ENCODE results near the gene CTSH.

Gene CTSH, protein sequence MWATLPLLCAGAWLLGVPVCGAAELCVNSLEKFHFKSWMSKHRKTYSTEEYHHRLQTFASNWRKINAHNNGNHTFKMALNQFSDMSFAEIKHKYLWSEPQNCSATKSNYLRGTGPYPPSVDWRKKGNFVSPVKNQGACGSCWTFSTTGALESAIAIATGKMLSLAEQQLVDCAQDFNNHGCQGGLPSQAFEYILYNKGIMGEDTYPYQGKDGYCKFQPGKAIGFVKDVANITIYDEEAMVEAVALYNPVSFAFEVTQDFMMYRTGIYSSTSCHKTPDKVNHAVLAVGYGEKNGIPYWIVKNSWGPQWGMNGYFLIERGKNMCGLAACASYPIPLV

DNA sequence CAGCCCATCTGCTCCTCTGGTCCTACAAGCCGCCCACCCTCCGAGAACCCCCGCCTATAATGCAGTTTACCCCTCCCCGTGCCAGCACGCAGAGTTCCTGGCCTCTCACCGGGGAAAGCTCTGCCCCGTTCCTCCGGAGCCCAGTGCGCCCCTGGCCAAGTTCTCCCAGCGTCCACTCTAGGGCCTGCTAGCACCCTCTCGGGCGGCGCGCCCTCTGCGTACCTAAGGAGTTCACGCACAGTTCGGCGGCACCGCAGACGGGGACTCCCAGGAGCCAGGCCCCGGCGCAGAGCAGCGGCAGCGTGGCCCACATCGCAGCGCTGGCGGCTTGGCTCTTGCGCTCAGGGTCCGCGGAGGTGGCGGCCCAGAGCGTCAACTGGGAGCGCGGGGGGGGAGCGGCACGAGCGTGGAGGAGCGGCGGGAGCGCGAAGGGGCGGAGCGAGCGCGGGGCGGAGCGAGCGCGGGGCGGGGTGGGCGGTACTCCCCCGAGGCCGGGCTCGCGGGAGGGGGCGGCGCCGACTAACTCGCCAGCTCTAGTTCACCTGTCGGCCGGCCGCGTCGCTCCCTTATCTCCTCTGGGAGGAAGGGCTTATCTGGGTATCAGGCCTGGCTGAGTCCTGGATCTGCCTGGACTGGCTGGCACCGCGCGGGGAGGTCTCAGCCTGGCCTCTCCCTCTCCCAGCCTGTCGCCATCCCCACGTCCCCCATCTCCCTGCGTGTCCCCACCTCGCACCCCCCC lies at the start of gene CTSH:
CTSH (minus strand) TSS at position 378 of the 739 bp plus-strand sequence; CDS start at position 313, 65 bp downstream.
- DNase-seq: peak; percentile 89

GRCh38 chr15:78993931-78994530 lies 49.2 kb upstream of the CTSH start:
- no peak for DNase-seq

GRCh38 chr15:78993257-78993930 lies 48.5 kb upstream of the CTSH start:
- no peak for DNase-seq

GRCh38 chr15:78992416-78993256 lies 47.8 kb upstream of the CTSH start:
- DNase-seq: no peak

GRCh38 chr15:78991879-78992278 lies 47.0 kb upstream of the CTSH start:
- DNase-seq: no peak

- DNase-seq: no peak
Measured at GRCh38 chr15:78991476-78991875, 46.6 kb upstream of the CTSH start.

- no peak for DNase-seq
Measured at GRCh38 chr15:78990278-78990677, 45.4 kb upstream of the CTSH start.

GRCh38 chr15:78989701-78990240 lies 44.9 kb upstream of the CTSH start:
- DNase-seq: no peak

DNA sequence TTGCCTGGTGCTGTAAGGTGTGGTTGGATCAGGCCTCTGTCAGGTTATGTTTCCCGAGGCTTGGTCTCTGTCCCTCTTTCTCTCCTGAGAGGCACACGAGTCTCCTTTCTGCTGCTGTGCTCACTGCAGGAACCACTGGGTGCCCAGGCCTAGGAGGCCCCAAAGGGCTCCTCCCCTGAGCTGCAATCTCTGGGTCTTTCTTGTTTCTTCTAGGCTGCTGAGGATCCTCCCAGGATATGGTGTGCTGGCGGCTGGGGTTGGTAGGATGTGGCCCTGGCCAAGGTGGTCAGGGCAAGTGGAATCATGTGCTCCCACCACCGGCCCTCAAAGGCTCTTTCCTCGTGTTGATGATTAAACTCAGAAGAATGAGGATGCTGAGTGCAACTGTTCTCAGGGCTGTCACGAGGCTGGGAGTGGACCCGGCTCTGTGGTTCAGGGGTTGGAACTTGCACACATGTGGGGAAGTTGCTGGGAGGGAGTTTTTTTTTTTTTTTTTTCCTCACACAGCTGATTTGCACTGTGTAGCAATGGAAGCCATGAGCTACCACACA lies 43.6 kb upstream of the CTSH start:
- peak; percentile 56 for DNase-seq

GRCh38 chr15:78987556-78988360 lies 42.9 kb upstream of the CTSH start:
- DNase-seq: no peak

DNA sequence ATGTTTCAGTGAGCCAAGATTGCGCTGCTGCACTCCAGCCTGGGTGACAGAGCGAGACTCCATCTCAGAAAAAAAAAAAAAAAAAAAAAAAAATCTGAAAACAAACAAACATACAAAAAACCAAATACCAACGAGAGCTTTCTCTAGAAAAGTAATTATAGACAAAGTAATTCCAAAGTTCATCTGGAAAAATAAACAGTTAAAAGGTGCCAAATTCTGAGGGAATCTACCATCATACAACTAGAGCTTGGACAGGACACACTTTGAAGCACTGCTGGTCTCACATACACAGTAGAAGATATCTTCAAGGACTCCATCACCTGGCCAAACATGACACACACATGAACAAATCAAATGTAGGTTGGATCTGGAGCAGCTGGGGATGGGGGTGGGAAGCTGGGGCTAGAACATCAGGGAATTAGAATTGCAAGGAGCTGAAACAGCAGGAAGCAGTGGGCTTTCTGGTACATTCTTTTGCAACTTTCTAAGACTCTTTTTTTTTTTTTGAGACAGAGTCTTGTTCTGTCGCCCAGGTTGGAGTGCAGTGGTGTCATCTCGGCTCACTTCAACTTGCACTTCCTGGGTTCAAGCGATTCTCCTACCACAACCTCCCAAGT lies 41.1 kb upstream of the CTSH start:
- DNase-seq: no peak

DNA sequence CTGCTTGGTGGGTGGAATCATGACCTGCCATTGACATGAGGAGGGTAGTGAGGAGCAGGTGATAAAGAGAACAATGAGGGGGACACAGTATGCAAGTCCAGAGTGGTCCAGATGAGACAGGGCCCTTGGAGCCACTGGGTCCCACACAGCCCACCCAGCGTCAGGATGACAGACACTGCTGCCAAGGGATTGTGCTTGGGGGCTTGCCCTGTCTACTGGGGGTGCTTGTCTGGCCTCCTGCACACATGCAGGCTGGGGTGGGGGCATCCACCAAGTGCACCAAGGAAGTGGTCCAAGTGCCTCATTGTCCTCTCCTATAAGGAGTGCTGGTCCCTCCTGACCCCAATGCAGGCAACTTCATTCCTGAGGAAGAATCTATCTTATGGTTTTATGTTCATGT lies 39.2 kb upstream of the CTSH start:
- no peak for DNase-seq

GRCh38 chr15:78983146-78983918 lies 38.5 kb upstream of the CTSH start:
- no peak for DNase-seq

DNA sequence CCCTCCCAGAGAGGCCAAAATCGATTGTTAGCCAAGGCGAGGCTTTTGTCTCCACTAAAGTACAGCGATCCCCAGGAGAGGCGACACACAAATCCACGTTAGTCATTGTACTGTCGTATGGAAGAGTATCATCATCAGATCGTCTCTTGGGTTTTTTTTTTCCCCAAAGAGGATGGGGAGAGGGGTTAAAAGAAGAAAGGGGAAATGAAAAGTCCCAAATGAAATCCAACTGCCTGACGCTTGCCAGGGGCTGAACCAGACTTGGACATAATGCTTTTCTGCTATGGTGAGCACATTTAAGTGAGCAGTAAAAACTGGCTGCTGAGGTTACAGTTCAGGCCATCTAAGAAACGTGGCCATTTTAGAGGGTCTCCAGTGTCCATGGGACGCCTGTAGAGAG lies 37.9 kb upstream of the CTSH start:
- no peak for DNase-seq

DNA sequence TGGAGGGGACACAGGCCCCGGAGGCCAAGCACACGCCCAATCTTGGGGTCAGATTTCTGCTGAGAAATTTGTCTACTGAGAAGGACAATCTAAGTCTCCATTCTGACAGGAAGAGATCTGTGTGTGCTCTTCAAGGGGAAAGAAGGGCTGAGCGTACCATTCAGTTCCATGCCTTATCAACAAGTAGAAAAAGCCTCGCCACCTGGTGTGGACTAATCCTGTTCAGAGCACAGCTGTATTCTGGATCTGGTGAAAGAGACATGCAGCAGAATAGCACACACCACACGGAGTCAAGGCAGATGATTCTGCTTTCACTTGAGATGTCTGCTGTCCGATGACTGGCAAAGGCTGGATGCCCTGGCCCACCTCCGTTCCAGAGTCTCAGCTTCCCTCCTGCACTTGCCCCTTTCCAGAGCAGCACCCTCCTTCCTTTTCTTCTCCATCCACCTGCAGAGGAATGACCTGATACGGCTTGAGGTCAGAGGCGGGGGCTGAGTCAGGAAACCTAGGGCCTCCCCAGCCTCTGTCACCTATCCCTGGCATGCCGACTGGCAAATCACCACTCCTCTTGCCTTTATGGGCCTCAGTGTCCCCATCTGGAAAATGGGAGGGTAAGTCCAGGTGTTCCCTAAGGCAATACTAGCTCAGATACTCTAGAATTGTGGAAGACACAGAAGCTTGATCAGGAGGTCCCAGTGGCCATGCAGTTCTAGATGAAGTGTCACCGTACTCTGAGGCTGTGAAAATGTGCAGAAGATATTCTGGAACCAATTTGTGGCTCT lies 36.9 kb upstream of the CTSH start:
- DNase-seq: no peak

DNA sequence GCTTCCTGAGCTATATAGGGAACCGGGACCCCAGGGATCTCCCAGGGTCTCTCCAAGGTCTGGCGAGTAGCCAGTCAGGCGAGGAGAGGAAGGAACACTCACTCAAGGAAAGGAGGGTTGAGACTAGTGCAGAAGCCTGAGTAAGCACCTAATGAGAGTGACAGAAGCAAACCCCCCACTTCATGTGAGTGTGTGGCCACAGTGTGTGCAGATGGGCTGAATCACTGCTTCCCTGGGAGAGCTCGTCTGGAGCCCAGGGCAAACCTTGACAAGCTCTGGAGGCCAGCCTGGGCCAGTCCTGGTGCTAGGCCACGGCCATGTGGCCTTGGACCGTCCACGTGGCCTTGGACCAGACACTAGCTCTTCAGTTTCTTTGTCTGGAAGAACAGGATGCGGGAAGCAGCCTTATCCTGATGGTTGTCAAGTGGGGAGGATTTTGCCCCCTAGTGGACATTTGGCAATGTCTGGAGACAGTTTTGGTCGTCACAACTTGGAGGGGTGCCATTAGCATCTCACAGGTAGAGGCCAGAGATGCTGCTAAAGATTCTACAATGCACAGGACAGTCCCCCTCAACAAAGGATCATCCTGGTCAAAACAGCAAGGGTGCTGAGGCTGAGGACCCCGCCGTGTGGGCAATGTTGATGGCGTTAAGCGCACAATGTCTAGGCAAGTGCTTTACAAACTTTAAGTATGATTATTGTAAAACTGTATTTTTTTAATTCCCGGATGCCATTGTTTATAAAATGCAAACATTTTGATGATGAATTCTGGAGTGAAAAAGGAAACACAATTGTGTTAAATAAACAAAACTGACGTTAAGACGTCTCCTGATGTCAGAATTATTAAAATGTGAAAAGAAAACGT lies 34.8 kb upstream of the CTSH start:
- peak; percentile 90 for DNase-seq

DNA sequence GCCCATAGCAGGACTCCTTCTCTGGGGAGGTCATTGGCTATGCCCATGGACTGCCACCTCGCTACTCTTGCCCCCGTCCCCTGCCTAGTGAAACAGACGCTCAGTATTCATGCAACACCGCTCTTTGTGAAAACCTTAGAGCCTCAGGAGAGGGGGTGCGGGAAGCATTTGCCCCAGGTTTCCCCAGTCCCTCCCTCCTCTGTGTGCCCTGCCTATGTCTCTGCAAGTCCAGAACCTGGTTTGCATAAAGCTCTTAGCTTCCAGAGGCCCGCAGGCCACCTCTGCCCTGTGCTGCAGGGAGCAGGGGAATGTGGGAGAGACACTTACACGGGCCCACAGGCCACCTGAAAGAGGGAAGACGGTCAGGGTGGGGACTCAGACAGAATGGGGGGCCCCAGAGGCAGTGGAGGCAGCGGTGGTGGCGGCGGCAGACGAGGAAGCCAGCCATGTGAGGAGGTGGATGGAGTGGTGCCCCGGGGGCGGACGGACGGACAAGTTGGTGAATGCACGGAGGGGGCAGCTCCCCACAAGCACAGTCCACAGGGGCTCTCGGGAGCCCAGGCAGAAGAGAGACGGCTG lies 33.8 kb upstream of the CTSH start:
- no peak for DNase-seq

All from DMS53 (cell line).